ENCODE results near the gene DOC2A. TPM values are rescaled to one million over a fixed set of nuclear protein-coding genes. Genes with fewer than 3 reads are reported as not detected.

DOC2A gene
- total and polyA plus RNA-seq, 10 of the 15 experiments (the other 5 are each of a cell fraction or from before 2014, with no cell fraction given), result 0.06 to 0.17 (median 0.12) TPM; not detected in 6

GRCh38 chr16:29971304-29971703 is 39.5 kb downstream of the DOC2A start (continued):
- TF ChIP-seq ZBTB40 (IDR thresholded peaks at IDR 0.05; ENCODE audit: borderline replicate concordance) (no peak), BCL11A (IDR thresholded peaks at IDR 0.05; ENCODE audit: low read depth, low read length) (no peak), POLR2A (IDR thresholded peaks at IDR 0.05; ENCODE audit: low read depth, low read length) (no peak), CBX3 (IDR thresholded peaks at IDR 0.05; ENCODE audit: borderline replicate concordance, low read depth) (no peak), NFXL1 (IDR thresholded peaks at IDR 0.05; ENCODE audit: borderline replicate concordance) (no peak), NFYA (IDR thresholded peaks at IDR 0.05; ENCODE audit: borderline replicate concordance, low read depth, low read length) (no peak), CBFB (IDR thresholded peaks at IDR 0.05; ENCODE audit: low read depth) (no peak)

GRCh38 chr16:29968205-29968604 is 42.6 kb downstream of the DOC2A start:
- H3K9me3 ChIP-seq (replicated peaks; ENCODE audit: control insufficient read depth, insufficient read depth, low read length), result no peaks in the 10 kb centered on the region; the same call in 2 of the 3 replicates
- no peaks in the 10 kb centered on the region for H3K79me2 ChIP-seq (ENCODE audit: control insufficient read depth, insufficient read depth, low read length)
- SMC1A ChIA-PET (ENCODE audit: uncharacterized antibody, unreplicated experiment), result no interaction called here
- FAIRE-seq (no peak), DNase-seq (ENCODE audit: low read depth, low spot score) (no peak), ATAC-seq (no peak)
- H4K20me1 ChIP-seq (ENCODE audit: control insufficient read depth, insufficient read depth), result no peaks in the 10 kb centered on the region
- CTCF ChIA-PET, result no interaction called here
- POLR2A ChIA-PET, result no interaction called here
- no peaks in the 10 kb centered on the region; a peak in 2 of 4 replicates for H3K36me3 ChIP-seq (ENCODE audit: control insufficient read depth in 2 of 2, insufficient read depth in 2 of 2, low read length in 1 of 2)
- RAD21 ChIA-PET (ENCODE audit: unreplicated experiment), result no interaction called here
- 100% methylated on average over 4 of the region's 4 CpGs for WGBS (ENCODE audit: insufficient coverage, insufficient replicate concordance, low lambda C conversion rate, missing lambda C conversion rate)
- no peak overlapping the region for H3K27ac ChIP-seq (ENCODE audit: control insufficient read depth, insufficient read depth)
- H2AFZ ChIP-seq (ENCODE audit: control insufficient read depth, low read depth, low read length), result no peak overlapping the region
- no peak overlapping the region for H3K4me3 ChIP-seq
- H3K9ac ChIP-seq (ENCODE audit: control insufficient read depth, insufficient read depth, low read length), result no peak overlapping the region
- BruUV-seq (replicated peaks), result no TSS peak
- intact Hi-C loops (cut with micrococcal nuclease; ENCODE audit: unreplicated experiment) (no loop called here), in situ Hi-C loops (cut with MboI) (no loop called here)
- no peaks in the 10 kb centered on the region for H3K4me1 ChIP-seq (ENCODE audit: control insufficient read depth, insufficient read depth, low read length)
- no peak overlapping the region for H3K4me2 ChIP-seq (ENCODE audit: control insufficient read depth, insufficient read depth)
- H3K27me3 ChIP-seq (replicated peaks in 1 of 2; ENCODE audit: control insufficient read depth in 2 of 2, insufficient read depth in 2 of 2, low read length in 1 of 2), result no peaks in the 10 kb centered on the region
- TF ChIP-seq POU2F2 (IDR thresholded peaks at IDR 0.05; ENCODE audit: borderline replicate concordance, low read depth, low read length) (no peak), ELK1 (IDR thresholded peaks at IDR 0.05; ENCODE audit: low read depth, low read length) (no peak), SP1 (IDR thresholded peaks at IDR 0.05; ENCODE audit: low read depth, low read length) (no peak), IRF4 (IDR thresholded peaks at IDR 0.05; ENCODE audit: low read depth, low read length) (no peak), MXI1 (IDR thresholded peaks at IDR 0.05; ENCODE audit: low read depth, low read length) (no peak), HCFC1 (IDR thresholded peaks at IDR 0.05; ENCODE audit: low read length) (no peak), SKIL (IDR thresholded peaks at IDR 0.05; ENCODE audit: low read depth, poor library complexity, severe bottlenecking) (no peak)

All from GM12878 (cell line).